DOHH2 (cell line): Measurements from ENCODE around the gene PAX6.

Experiments
- EZH2phosphoT487 ChIP-seq: fragments of 200-600 bp; sonication (generic); IDR thresholded peaks from 2 replicates; pipeline ENCODE4 v1.6.1; 2017; ENCODE audit warnings: borderline replicate concordance, mild to moderate bottlenecking, antibody characterized with exemption, low read length, moderate library complexity, mixed read lengths
- TF ChIP-seq, protein P1 (sequence below): fragments of 200-600 bp; sonication (generic); IDR thresholded peaks from one replicate; pipeline ENCODE4 v1.5.1; 2014; ENCODE audit warnings: antibody characterized with exemption, mild to moderate bottlenecking, low read depth, low read length; ENCODE audit not compliant: poor library complexity, severe bottlenecking

DNA sequence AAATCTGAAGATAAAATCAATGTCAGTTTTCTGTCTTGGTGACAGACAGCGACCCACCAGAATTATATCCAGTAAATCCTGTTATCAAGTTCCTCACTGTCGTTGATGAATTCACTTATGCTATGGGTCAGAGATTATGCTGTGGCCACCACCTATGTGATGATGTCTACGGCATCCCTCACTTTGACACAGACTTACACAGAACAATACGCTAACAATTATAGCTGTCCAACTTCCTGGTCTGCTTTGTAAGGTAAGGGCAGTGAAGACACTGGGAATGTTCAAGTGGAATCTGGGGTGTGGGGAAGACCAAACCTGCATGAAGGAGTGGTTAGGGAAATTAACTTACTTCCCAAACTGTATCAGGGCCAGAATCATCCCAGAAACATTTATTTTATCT, 19.3 kb upstream of the PAX6 start:
- TF ChIP-seq, protein P1, sequence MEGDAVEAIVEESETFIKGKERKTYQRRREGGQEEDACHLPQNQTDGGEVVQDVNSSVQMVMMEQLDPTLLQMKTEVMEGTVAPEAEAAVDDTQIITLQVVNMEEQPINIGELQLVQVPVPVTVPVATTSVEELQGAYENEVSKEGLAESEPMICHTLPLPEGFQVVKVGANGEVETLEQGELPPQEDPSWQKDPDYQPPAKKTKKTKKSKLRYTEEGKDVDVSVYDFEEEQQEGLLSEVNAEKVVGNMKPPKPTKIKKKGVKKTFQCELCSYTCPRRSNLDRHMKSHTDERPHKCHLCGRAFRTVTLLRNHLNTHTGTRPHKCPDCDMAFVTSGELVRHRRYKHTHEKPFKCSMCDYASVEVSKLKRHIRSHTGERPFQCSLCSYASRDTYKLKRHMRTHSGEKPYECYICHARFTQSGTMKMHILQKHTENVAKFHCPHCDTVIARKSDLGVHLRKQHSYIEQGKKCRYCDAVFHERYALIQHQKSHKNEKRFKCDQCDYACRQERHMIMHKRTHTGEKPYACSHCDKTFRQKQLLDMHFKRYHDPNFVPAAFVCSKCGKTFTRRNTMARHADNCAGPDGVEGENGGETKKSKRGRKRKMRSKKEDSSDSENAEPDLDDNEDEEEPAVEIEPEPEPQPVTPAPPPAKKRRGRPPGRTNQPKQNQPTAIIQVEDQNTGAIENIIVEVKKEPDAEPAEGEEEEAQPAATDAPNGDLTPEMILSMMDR = no peak
- TF ChIP-seq EZH2phosphoT487 = no peak
